DOHH2 (cell line): ENCODE data around the gene FLAD1.

Source experiments
- CTCF ChIP-seq: fragments of 200-600 bp; sonication (generic); IDR thresholded peaks from one replicate; pipeline ENCODE4 v1.5.1; 2014; ENCODE audit warnings: antibody characterized with exemption, mild to moderate bottlenecking, low read depth, low read length; ENCODE audit not compliant: poor library complexity, severe bottlenecking
- EZH2phosphoT487 ChIP-seq: fragments of 200-600 bp; sonication (generic); IDR thresholded peaks from 2 replicates; pipeline ENCODE4 v1.6.1; 2017; ENCODE audit warnings: borderline replicate concordance, mild to moderate bottlenecking, antibody characterized with exemption, low read length, moderate library complexity, mixed read lengths

- TF ChIP-seq EZH2phosphoT487 (no peak), CTCF (no peak)
Measured at GRCh38 chr1:155009742-155010141, 26.6 kb downstream of the FLAD1 start.
